Activated naive CD4-positive, alpha-beta T cell treated with Interleukin-2 at 50 U/mL for 16 hours (primary cell): ENCODE data around the gene RNASE13.
"Not testable (repeated sequence)": the region's sequence is repeated elsewhere in the genome, so short reads cannot be mapped to it uniquely, and the experiment has no call there.

ENCODE experiments used
- DNase-seq: peaks from one replicate; pipeline ENCODE4 v3.0.0-alpha.2; 2020

Gene RNASE13

DNA sequence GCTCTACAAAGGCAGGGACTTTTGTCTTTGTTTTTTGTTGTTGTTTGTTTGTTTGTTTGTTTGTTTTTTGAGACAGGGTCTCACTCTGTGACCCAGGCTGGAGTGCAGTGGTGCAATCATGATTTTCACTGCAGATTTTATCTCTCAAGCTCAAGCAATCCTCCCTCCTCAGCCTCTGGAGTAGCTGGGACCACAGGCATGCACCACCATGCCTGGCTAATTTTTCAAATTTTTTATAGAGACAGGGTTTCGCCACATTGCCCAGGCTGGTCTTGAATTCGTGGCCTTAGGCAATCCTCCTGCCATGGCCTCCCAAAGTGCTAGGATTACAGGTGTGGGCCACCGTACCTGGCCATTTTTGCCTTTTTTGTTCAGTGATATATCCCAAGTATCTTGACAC lies 6.3 kb upstream of the RNASE13 start:
- DNase-seq = not testable (repeated sequence)

DNA sequence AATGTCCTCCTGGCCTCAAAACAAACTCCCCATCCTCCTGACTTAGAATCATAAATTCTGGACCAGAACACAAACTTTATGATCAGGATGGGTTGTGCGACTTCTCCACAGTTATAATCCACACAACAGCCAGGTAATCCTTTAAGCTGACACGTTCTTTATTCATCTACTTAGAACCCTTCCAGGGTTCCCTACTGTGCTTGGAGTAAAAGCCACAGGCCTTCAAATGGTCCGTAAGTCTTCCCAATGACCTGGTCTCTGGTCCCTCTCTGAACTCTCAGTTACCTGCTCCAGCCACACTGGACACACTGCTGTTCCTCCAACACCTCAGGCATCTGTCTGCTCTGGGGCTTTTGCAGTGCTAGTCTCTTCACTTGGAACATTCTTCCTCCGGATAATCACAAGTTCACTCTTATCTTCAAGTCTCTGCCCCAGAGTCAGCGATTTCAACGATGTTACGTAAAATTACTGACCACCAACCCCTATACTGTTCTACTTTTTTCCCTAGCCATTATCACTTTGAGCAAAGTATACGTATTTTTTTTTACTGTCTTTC lies 5.8 kb upstream of the RNASE13 start:
- DNase-seq = no peak

DNA sequence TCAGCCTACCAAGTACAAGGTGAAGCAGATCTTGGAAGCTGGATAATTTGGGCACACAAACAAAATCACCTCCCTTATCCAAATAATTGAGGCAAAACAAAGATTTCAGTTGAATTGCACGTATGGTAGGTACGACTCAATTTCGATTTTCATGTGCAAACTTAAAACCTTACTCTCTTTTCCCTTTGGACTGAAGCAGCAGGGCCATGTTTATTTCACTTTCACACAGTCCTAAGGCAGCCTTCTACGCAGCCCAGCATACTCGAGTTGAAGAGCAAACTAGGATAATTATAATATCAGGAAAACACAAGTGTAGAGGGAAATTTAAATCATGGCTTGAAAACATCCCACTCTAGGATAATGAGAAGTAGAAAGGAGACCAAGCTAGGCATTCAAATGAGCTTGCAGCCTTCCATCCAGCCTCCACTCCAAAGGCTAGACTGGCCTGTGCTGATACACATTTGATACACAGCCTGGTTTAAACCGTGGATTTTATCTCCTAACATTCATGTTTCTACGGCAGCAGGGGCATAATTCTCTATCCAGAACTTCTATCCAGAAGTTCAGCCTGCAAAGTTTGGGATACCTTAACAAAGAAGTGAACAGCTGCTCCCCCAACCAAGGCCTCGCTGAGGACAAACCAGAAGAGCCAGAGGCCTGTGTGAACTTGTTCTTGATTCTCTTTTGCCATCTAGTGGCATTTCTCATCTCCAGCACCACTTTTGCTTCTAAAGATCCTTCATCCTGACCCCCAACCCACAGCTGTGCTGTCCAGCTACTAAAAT lies 5.2 kb upstream of the RNASE13 start:
- DNase-seq = no peak

DNA sequence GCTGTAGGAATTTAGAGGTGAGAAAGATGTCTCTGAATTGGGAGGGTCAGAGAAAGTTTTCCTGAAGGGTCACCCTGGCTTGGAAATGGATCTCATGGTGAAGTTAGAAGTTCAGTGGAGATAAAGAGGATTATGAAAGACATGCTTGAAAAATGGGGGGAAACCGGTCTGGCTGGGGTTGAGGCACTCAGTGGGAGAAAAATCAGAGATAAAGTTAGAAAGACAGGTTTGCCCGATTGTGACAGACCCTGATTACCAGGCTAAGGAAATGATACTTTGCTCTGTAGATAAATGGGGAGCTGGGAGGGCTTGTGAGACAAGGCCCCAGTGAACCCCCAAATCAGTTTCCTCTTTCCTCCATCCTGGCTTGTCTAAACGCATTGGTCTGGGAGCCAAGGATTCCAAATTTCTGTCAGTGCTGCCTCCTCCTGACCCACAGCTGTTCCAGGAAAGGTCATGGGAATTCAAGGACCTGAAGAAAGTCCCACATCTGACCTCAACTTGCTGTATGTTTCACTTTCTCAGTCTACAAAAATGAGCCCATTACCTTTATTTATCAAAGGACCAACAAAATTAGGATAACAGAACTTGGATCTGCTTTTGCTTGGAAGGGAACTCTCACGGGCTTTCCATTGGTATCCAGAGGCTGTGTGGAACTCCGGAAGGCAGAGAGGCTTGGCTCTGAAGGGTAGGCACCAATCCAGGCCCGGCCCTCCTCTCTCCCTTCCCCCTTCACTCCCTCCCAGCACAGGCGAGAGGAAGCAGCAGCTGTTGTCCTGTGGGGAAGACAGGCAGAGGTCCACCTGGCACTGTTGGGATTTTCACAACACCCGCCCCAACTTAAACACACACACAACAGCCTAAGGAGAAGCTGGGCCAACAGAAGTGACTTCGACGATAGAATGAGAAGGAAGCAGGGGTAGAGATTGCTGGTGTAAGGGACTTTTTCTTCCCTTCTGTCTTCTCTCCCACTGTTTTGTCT lies 4.1 kb upstream of the RNASE13 start:
- DNase-seq = no peak

DNA sequence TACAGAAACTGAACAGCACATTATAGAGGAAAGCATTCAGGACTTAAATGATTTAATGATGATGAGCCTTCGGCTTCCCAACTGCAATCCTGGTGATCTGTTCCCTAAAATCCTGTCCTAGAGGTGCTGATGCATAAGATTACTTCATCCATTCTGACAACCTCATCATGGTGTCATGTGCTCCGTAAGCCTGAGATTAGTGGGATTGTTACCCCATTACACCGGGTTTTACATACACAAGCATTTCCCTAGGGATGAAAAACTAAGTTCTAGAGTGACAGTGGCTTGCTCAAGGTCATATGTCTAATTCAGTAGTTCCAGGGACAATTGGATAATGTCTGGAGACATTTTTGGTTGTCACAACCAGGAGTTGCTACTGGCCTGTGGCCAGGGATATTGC lies 2.5 kb upstream of the RNASE13 start:
- no peak for DNase-seq

DNA sequence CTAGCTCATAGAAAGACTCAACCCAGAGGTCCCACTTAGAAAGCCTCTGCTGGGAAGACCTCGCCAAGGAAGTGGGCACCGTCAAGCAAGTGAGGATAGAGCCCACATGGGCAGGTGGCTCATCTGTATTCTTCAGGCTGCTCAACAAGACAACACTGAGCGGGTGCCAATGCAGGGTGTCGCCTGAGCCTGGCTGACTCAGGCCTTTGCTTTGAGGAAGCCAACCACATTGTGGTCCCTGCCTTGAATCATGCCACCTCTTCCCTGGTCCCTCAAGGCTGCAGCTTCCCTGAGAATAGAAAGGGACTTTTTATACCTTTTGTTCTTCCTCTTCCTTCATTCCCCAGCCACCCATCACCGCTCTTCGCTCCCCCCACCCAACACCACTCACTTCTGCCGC lies 2.1 kb upstream of the RNASE13 start:
- no peak for DNase-seq

DNA sequence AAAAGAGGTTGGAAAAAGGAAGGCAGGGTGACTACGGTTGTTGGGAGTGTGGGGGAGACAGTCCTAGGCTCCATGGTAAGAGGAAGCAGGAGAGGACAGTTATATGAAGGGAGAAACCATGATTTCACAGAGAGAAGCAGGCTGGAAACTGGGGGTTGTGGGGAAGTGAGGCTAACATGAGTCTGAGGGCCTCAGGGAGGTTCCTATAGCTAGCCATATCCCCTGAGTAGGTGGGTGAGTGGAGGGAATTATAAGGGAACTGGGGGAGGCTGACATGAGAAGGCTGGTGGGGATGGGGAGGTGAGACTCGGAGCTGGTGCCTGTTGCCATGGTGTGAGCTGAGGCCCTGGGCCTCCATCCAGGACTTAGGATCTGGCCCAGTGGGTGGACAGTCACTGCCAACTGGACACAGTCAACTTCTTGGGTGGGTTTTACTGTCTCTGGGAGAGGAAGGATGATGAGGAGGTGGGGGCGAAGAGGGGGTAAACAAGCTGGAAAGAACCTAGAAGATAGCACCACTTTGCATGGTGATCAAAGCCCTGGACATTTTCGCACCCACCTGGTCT lies 1.4 kb downstream of the RNASE13 start:
- DNase-seq = no peak

DNA sequence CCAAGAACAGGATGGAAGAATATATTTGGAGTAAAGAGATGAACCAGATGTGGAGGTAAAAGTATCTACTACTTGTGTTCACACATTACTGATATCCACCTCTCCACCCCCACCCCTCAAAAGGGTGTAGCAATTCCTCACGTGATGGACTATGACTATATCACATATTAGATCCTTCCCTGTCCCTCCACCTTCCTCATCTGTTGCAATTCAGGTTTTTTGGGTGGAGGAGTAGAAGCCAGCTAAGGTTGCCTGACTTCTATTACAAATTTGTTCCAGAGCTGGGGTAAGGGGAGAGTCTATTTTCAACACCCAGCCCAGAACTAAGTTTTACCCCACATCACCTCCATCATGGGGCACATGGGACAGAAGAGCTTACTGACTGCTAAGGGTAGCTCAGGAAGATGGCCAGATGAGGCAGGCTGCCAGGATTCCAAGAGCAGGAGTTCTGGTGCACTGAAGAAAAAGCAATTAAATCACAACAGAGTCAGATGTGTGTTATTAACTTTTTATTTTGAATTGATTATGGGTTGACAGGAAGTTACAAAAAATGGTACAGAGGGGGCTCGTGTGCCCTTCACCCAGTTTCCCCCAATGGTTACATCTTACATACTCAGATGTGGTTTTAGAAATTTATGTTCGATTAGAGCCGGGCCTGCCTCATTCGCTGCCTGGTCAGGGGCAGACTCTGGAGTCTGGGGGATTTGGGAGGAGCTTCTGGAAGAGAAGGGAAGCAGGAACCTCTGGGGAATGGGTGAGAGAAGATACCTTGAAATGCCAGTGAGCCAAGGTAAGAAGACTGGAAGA lies 2.1 kb downstream of the RNASE13 start:
- no peak for DNase-seq

DNA sequence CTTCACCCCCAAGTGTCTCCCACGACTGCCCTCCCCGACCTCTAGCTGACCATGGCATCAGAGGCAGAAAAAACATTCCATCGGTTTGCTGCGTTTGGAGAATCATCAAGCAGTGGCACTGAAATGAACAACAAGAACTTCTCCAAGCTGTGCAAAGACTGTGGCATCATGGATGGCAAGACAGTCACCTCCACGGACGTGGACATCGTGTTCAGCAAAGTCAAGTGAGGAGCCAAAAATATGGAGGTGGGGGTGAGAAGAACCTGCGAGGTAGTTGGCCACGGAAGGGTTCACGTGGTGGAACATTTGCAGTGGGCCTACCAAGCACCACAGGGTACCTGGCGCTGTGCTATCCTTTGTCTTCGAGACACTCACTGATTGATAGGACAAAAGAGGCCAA lies 4.1 kb downstream of the RNASE13 start:
- DNase-seq = no peak

DNA sequence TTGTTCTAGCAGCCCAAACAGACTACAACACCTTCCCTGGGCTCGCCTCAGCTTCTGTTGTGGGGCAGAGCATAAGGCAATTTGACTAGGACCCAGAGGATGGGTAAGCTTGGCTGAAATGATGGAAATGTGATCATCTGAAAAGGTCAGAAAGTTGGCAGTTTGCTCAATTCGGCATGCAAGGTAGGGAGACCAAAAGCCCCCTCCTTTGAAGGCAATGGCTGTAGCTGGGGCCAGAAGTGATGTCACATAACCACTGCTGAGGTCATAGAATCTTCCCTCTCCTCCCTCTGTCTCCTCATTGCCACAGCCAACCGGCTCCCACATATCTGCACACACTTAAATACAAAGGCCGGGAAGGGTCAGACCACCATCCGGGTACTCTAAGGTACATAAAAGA lies 4.7 kb downstream of the RNASE13 start, which contains the start of gene TPPP2:
Gene TPPP2 (plus strand): TSS at position 301 of the 400 bp plus-strand sequence. CDS start 365 bp downstream, outside the sequence.
- DNase-seq = no peak

DNA sequence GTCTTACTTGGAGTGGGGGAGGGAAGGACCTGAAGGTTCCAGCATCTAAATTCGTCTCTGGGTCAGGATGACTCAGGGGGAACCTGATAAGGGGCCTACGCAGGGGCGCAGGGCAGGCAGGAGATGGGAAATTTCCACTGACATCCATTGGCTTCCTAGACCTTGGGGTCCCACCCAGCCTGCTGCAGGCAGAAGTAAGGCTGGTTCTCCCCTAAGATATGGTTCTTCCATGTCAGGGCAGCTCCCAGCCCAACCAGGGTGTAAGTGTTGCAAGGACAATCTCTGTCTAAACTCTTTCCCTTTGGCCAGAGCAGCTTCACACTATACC lies 7.7 kb downstream of the RNASE13 start:
- no peak for DNase-seq

DNA sequence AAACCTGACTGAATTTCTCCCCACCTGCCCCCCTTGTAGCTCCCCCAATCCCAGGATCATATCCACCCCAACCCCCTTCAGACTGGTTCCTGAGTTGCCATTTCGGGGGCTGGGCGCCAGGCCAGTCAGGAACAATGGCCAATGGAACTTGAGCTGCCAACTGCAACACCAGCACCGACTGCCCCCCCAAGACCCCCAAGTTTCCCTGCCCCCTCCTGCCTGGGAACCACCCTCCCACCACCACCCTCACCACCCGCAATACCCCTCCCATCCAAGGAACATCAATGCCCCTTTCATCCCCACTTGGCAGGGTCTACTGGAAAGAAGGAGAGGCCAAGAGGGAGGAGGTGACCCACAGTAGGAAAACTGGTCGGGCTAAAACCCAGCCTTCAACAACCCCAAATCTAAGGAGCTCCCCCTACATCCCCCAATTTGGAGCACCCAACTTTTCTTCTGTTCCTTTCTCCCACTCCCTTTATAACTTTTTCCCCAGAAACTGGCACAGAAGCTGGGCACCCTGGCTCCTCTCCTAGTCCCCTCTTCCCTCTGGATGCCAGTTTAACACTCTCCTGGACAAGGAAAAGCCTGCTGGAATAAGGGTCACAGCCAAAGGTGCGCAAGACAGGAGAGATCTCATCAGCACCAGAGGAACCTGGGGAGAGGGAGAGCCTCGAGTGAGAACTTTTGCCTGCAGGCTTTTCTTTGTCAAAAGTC lies 8.2 kb downstream of the RNASE13 start:
- DNase-seq = no peak

DNA sequence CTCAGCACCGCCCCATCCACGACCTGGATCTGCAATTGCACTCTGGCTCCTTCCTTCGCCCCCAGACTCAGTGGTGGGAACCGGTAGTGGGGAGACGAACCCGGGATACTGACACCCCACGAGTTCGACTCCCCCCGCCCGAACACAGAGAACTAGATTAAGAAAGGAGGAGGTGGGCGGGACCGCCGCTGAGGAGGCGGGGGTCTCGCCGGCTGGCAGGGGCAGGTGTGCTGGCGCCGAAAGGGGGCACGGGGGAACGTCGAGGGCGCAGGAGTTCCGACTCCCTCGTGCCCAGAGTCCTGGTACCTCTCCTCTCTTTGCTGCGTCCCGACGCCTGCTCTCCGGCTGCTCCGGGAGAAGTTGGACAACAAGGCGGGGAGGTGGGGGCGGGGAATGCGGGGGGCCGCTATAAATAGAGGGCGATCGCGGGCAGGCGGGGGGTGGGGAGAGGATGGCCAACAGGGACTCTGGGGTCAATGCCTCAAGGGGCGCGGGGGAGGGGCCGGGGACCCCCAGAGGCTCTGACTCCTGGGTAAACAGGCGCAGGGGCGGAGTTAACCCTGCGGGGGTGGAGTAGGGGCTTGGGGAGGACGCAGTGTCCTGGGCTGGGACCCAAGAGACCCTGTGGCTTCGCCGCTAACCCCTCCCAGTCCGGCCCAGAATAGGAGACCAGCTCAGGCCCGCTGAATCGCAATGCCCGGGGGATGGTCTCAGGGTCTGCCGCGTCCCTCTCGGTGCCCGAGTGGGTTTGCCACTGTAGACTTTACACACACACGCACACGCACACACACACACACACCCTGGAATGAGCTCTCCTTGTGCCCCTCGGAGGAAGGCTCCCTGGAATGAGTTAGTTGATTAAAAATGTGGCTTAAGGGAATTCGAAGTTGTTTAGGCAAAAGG lies 9.0 kb downstream of the RNASE13 start:
- DNase-seq = no peak

DNA sequence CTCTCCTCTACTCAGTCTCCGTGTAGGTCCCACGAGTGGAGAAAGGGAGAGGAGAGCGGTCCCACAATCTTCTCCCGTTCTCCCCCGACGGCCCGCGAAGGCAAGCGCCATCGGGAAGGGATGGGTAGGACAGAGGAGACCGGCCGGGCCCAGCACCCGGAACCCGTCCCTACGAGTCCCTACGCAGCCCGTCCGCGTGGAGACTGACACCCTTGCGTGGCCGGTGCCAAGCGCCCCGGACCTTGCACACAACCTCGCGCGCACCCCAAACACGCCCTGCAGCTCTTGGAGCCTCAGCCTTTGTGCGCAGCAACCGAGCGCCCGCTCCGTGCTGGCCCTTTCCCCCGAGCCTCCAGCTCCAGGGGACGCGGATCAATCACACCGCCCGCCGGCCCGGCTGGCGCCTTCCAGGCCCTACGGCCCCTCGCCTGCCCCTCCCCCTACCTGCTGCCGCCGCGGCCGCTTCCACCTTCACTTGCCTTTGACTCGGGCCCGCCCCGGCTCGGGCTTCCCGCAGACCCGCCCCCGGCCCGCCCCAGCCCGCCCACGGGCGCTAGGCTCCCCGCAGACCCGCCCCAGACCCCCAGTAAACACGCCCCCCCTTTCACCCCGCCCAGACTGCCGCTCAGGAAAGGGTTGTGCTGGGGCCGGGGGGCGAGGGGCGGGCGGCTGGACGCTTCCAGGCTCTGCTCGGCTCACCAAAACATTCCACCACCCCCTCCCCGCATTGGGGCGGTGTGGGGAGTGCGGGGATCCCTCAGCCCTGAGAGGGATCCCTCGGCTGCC lies 9.8 kb downstream of the RNASE13 start, which contains the start of gene NDRG2:
Gene NDRG2 (minus strand): TSS at position 477 of the 786 bp plus-strand sequence. CDS start 1,746 bp downstream, outside the sequence.
- peak; percentile 72 for DNase-seq

DNA sequence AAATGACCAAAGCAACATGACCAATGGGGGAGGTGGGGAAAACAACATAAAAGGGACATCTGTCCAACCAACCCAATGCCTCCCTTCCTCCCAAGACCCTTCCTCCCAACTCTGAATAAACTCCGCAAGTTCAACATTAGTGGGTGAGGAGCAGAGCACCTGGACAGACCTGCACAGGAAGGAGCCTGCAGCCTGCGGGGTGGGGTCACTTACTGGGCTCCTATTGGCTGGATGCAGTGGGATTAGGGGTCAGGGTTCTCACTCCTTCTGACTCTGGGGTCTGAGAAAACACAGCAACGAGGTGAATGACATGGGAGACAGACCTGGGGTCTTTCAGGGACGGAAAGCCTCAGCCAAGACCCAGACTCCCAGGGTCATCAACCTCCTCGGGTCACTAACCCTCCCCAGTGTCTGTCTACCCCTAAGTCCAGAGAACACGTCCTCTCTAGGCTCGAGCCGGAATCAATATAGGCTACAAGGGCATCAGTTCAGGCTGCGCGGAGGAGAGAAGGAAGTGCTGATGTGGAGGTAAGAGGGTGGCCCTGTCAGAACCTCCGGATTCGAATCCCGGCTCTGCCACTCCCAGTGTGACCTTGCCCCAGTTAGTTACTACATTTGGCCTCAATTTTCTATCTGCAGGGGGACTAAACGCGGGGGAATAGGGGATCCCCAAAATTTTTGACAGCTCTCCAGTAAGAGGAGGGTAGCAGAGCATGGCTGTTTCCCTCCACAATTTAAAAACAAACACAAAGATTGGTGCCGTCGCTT lies 10.6 kb downstream of the RNASE13 start:
- no peak for DNase-seq

DNA sequence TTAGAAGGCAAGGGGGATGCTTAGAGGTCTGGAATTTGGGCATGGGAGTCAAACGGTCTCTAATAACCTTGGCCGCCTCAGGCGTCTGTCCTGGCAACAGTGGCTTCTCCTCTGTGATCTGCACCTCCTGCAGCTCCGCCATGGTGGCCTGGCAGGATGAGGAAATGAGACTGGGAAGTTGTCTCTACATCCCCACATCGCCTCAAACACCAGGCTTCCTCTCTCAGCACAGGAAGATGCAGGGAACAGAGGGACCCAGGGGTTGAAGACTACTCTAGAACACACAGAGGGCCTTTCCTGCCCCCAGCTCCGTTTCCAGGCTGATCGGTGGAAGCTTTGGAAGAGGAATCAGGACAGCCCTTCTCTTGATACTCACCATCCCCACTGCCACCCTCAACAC lies 11.4 kb downstream of the RNASE13 start:
- DNase-seq = no peak

DNA sequence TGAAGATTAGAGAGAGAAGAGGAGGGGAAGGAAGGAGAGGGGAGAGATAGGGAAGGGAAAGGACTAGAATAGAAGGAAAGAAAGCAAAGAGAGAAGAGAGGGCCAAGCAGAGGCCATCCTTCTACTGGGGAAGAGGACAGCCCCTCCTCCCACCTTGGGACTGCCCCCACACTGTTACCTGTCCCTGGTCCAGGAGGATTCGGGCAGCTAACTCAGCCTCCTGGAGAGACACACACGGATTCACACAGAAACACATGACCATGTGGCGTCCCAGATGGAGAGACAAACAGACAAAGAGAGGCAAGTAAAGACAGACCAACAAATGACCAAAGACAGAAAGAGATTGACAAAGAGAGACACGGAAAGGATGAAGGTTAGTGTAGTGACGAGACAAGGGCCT lies 11.9 kb downstream of the RNASE13 start:
- no peak for DNase-seq

DNA sequence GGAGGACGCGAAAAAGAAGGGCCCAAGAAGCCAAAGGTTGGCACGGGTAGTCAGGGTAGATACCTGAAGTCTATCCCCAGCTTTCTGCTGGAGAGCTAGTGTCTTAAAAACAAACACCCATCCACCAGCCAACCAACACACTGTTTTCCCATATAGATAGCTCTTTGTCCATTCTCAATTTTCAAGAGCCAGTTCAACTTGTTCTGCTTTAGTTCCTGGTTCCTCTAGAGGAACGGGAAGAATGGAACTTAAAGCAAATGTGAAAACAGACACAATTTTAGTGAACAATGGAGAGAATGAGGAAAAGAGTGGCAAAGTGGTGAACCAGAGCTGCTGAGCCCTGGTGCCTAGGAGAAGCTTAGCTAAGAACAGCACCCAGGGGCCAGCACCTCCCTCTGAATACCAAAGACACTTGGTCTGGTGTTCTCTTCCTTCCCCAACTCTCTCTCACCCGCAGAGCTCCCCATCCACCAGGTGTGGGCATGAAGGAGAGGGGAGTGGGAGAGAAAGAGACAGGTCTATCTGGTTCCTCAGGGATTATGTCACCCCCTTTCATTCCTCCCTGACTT lies 13.5 kb downstream of the RNASE13 start:
- DNase-seq = no peak

DNA sequence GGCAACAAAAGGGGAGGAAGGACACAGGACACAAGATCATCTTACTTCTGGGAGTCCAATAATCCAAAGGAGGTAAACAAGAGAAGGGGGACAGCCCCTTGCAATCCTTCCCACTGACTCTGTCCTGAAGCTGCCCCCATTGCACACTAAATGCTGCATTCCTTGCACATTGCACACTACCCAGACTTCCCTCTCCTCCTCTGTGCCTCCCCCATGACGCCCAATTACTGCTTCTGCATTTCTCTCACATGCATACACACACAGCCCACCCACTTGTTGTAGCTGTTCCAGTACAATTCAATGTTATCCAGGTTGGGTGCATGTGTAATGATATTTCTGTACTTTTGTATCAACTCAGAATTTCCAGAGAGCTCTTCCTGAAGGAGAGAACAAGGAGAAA lies 15.2 kb downstream of the RNASE13 start:
- no peak for DNase-seq
